ENCODE measurements around the gene HMGB2.

GRCh38 chr4:173379929-173380328 lies 45.8 kb upstream of the HMGB2 start:
- TF ChIP-seq CTCF (IDR thresholded peaks at IDR 0.05; ENCODE audit: poor library complexity, severe bottlenecking) = no peak
- no peak for TF ChIP-seq EP300 (conservative IDR thresholded peaks at IDR 0.05; ENCODE audit: poor library complexity, severe bottlenecking)
- TF ChIP-seq EZH2 (IDR thresholded peaks at IDR 0.05; ENCODE audit: borderline replicate concordance, insufficient read depth, low read length, poor library complexity, severe bottlenecking) = no peak
- TF ChIP-seq TAF1 (IDR thresholded peaks at IDR 0.05; ENCODE audit: low read depth) = no peak
- TF ChIP-seq, protein P1, sequence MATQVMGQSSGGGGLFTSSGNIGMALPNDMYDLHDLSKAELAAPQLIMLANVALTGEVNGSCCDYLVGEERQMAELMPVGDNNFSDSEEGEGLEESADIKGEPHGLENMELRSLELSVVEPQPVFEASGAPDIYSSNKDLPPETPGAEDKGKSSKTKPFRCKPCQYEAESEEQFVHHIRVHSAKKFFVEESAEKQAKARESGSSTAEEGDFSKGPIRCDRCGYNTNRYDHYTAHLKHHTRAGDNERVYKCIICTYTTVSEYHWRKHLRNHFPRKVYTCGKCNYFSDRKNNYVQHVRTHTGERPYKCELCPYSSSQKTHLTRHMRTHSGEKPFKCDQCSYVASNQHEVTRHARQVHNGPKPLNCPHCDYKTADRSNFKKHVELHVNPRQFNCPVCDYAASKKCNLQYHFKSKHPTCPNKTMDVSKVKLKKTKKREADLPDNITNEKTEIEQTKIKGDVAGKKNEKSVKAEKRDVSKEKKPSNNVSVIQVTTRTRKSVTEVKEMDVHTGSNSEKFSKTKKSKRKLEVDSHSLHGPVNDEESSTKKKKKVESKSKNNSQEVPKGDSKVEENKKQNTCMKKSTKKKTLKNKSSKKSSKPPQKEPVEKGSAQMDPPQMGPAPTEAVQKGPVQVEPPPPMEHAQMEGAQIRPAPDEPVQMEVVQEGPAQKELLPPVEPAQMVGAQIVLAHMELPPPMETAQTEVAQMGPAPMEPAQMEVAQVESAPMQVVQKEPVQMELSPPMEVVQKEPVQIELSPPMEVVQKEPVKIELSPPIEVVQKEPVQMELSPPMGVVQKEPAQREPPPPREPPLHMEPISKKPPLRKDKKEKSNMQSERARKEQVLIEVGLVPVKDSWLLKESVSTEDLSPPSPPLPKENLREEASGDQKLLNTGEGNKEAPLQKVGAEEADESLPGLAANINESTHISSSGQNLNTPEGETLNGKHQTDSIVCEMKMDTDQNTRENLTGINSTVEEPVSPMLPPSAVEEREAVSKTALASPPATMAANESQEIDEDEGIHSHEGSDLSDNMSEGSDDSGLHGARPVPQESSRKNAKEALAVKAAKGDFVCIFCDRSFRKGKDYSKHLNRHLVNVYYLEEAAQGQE (IDR thresholded peaks at IDR 0.05; ENCODE audit: borderline replicate concordance) = no peak
- TF ChIP-seq MXI1 (conservative IDR thresholded peaks at IDR 0.05; ENCODE audit: poor library complexity, severe bottlenecking) = no peak
- TF ChIP-seq POLR2AphosphoS5 (IDR thresholded peaks at IDR 0.05) = no peak
- no peak for TF ChIP-seq RAD21 (conservative IDR thresholded peaks at IDR 0.05)
